Muscle of arm (tissue), 12 donors: Measurements from ENCODE around the gene PRM3. TPM values are rescaled to one million over a fixed set of nuclear protein-coding genes. Genes with fewer than 3 reads are reported as not detected.

Experiments used
- DNase-seq: peaks from one replicate; pipeline ENCODE4 v3.0.0-alpha.2; 2013
- polyA plus RNA-seq, 12 donors: library from polyadenylated mRNA; unstranded; fragments of 120-200 nt; gene quantifications; one replicate each; pipeline ENCODE4 v1.2.1, GENCODE V29; 2013; ENCODE audit not compliant: insufficient read length in 12 of 12

The PRM3 gene
- polyA plus RNA-seq, 12 donors: not detected

DNA sequence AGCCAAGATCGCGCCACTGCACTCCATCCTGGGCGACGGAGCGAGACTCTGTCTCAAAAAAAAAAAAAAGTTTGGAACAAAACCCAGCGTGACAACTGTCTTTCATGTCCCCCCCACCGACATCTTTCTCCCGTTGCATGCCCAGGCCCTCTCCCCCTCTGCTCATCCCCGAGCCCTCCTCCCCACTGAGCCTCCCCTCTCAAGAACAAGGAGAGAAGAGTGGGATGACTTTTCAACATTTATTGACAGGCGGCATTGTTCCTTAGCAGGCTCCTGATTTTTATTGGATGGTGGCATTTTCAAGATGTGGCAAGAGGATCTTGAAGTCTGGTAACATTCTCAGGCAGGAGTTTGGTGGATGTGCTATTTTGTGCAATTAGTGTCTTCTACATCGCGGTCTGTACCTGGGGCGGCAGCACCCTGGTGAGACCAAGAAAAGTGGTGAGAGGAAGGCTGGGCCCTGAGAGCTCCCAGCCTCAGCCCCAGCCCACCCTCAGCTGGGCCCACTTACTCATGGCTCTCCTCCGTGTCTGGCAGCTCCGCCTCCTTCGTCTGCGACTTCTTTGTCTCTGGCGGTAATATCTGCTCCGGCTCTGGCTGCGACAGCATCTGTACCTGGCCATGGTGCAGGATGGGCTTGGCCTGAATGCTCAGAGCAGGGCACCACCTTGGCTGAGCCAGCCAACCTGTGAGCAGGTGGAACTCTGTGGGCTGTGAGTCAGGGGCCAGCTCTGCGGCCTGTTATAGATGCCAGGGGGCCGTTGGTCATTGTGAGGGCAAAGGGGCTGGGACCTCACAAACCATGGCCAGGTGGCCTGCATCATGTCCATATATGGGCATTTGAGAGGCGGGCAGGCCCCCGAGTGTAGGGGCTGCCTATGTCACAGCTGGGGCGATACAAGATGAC is 7.4 kb upstream of the PRM3 start, which contains the start of gene PRM1:
Gene PRM1, minus strand, starts transcription at position 715 of the 907 bp plus-strand sequence. Its CDS starts 92 bp downstream, at position 623.
- DNase-seq: no peak

DNA sequence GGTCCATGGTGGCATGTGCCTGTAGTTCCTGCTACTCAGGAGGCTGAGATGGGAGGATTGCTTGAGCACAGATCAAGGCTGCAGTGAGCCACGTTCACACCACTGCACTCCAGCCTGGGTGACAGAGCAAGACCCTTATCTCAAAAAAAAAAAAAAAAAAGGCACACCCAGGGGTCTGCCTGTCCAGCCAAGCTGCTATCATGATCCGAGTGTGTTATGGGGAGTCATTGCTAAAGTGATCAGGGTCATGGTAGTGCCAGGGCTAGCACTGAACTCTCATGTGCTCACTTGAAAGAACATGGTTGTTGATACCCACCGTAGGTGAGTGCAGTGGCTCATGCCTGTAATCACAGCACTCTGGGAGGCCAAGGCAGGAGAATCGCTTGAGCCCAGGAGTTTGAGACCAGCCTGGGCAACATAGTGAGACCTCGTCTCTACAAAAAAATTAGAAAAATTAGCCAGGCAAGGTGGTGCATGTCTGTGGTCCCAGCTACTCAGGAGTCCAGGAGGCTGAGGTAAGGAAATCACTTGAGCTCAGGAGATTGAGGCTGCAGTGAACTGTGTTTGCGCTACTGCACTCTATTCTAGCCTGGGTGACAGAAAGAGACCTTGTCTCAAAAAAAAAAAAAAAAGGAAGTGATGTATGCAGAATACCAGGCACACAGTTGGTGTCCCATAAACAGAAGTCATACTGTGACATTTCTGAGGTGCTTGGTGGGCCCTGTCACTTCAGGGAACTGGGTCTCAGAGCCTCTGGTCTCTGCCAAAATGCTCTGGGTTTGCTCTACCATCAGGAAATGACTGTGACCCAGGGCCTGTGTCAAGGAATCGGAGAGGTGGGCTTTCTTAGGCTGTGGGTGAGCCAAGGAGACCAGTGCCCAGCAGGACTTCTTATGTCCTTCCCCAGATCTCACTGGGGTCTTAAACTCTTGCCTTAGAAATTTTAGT is 5.5 kb upstream of the PRM3 start:
- no peak for DNase-seq

DNA sequence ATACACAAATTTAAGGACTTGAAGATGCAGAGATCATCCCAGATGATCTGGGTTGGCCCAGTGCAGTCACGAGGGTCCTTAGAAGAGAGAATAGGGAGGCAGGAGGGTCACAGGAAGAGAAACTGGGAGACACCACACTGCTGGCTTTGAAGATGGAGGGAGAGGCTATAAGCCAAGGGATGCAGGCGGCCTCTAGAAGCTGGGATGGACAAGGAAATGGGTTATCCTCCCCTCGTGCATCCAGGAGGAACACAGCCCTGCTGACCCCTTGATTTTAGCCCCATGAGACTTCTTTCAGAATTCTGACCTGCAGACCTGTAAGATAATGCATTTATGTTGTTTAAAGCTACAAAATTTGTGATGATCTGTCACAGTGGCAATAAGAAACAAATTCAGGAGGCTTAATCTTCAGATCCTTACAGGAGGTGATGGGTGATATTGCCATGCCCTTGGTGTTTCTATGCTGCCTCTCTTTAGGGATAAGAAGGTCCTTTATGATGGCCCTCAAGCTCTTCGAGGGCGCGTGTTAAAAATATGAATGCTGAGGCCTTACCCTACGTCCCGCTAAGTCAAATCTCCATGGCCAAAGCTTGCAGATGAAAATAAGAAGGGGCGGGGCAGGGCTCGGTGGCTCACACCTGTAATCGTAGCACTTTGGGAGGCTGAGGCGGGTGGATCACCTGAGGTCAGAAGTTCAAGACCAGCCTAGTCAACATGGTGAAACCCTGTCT is 4.3 kb upstream of the PRM3 start:
- DNase-seq: no peak

DNA sequence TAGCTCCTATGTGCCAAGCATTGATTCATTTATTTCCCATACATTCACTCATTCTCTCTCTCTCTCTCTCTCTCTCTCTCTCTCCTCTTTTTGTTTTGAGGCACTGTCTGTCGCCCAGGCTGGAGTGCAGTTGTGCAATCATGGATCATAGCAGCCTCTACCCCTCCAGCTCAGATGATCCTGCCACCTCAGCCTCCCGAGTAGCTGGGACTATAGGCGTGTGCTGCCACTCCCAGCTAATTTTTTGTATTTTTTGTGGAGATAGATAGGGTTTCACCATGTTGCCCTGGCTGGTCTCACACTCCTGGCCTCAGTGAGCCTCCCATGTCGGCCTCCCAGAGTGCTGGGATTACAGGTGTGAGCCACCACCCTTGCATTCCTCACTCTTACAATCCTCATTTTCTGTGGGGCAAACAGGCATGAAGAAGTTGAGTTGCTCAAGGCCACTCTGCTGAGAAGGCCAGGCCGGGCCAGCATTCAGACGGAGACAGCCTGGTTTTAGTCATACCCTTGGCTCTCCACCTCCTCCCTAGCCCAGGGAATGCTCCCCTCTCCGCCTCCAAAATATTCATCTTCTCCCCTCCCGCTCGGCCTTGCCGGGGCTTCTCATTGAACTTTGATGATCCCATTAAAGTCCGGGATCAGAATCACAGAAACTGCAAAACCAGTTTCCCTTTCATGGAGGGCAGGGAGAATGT is 3.6 kb upstream of the PRM3 start:
- DNase-seq: no peak

DNA sequence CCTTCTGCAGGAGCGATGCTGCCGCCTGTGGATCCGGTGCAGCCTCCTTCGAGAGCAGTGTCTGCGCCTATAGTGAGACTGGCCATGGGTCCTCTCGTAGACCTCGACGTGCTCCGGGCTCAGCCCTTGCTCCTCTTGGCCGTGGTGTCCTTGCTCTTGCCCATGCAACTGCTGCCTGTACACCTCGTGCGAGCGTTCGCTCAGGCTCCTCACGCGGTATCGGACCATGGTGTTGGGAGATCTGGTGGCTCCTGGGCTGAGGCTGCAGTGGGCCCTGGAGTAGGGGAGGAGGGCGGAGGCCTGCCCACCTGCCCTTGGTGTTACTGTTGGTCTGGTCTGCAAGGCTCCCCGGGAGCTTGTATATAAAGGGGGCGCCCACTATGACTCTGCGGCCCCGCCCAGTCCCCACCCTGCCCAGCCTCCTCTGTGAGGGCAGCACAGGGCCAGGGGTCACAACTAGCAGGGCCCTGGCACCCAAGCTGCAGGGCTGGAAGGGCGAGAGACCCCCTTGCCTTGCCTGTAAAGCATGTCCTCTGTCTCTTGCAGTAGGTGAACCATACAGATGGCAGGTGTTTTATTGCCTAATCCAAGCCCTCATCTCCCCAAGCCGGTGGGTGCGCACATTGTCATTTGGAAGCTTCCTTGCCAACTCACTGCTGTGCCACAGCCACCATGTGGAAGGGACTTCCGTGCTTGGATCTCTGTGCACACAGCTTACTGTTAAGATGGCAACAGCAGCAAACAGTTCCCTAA is 2.9 kb upstream of the PRM3 start, which contains the start of gene PRM2:
Gene PRM2, minus strand, starts transcription at position 338 of the 753 bp plus-strand sequence. Its CDS starts 110 bp downstream, at position 228.
- DNase-seq: no peak

DNA sequence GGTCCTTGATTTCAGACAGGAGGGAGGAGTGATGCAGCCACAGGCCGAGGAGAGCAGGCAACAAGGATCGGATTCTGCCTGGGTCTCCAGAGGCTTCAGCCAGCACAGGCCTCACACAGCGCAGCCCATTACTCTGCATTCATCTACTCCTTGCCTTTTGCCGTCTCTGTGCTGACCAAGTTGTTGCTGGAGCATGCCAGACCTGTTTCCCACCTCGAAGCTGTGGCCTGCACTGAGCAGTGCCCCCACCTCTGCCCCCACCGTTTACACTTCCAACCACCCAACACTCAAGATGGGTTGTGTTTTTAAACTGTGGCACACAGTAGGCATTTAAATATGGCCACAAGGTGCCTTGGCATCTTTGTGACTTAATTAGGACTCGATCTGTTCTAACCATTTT is 1.5 kb upstream of the PRM3 start:
- DNase-seq: no peak

DNA sequence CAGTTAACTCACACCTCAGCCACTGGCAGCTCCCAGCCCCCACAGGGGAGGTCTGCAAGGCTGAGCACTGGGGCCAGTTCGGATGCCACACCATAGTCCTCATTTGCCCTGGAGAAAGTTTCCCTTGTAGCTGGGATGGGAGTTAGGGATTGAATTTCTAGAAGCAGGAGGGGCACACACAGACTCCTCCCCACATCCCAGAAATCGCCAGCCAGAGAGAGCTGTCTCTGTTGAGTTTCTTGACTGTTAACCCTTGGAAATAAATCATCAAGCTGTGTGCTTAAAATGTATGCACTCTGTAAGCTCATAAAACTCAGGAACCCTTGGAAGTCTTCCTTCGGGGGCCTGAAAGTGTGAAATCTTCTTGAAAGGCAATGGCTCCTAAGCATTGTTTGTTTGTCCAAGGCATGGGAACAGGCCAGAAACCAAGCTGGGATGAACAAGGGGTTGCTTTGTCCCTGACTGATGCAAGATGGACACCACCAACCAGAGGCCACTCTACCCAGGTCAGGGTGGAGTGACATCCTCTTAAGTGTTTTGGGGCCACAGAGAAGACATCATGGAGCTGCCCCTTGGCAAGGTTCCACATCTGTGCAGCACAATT is 394 bp upstream of the PRM3 start:
- no peak for DNase-seq

DNA sequence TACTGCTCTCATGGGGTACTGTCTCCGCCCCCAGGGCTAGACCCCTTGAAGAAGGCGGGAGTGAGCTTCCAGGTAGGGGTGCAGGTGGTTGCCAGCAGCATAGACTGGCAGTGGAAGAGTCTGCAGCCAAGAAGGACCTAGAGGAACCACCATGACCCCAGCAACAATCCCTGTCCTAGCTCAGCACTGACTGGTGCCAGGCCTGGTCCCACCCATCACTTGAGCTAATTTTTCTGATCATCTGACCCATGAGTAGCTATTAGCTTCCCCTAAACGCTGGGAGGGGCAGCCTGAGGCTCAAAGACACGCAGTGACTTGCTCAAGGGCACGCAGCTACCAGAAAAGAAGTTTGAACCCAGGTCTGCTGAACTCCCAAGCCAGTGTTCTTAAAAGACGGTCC is 945 bp downstream of the PRM3 start:
- DNase-seq: no peak

DNA sequence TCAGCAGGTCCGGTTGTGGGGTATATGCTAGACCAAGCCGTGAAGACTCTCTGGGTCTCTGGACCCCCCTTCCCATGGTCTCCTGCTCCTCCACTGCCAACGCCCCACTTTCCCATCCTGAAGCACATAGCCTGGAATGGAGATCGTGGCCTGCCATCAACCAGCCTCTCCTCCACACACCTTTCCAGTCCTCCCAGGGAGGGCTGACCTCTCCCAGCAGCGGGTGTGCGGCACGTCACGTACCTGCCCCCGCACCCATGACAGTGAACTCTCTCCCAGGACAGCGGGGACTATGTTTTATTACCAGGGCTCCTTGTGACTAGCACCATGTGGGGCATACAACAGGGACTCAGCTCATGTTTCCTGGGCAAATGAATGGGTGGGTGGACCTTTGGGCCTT is 1.8 kb downstream of the PRM3 start:
- DNase-seq: no peak

DNA sequence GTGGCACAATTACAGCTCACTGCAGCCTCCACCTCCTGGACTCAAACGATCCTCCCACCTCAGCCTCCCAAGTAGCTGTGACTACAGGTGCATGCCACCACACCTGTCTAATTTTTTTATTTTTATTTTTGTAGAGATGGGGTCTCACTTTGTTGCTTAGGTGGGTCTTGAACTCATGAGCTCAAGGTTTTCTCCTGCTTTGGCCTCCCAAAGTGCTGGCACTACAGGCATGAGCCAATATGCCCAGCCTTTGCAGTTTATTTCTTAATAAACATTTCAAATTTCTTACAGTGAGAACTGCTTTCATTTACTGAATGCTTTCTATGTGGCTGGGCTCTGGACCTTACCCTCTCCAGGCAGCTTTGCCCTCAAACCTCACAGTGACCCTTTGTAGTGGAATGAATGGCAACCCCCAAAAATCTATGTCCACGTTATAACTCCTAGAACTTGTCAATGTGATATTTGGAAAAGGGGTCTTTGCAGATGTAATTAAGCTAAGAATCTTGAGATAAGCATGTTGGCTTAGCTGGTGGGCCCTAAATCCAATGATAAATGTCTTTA is 2.7 kb downstream of the PRM3 start:
- DNase-seq: no peak

DNA sequence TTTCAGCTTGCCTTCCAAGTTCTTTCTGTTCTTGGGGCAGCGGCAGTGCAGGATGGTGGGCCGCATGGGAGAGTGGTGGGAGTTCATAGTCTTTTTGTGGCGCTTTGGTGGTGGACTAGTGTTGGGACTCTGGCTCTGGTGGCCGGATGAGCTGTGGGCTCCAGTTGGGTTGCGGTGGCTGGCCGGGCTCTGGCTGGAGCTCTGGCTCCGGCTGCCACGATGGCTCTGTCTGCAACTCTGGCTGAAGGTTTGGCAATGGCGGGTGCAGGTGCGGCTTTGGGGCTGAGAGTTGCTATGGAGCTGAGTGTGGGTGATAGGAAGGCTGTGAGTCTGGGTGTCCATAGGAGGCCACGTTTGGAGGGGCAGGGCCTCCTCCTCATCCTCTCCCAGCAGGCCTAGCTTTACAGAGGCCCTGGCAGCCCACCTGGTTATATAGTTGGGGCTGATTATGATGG is 4.5 kb downstream of the PRM3 start, which contains the start of gene TNP2:
Gene TNP2, minus strand, starts transcription at position 405 of the 455 bp plus-strand sequence. Its CDS starts 63 bp downstream, at position 342.
- DNase-seq: no peak

DNA sequence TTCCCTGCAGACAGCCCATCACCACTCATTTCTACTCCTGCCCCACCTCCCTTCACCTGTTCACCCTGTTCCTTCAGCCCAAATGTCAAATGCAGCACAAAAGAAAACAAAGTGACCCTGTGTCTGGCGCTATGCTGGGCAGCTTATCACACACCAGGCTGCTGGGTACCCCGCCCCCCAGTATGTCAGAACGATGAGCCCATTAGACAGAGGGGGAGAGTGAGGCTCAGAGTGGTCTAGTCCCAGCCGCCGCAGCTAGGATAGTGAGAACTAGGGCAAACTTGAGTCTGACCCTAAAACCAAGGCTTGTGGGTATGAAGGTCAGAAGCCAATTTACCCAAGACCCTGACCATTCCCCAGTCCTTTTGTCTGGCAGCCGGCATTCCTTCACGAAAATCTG is 8.3 kb downstream of the PRM3 start:
- no peak for DNase-seq

DNA sequence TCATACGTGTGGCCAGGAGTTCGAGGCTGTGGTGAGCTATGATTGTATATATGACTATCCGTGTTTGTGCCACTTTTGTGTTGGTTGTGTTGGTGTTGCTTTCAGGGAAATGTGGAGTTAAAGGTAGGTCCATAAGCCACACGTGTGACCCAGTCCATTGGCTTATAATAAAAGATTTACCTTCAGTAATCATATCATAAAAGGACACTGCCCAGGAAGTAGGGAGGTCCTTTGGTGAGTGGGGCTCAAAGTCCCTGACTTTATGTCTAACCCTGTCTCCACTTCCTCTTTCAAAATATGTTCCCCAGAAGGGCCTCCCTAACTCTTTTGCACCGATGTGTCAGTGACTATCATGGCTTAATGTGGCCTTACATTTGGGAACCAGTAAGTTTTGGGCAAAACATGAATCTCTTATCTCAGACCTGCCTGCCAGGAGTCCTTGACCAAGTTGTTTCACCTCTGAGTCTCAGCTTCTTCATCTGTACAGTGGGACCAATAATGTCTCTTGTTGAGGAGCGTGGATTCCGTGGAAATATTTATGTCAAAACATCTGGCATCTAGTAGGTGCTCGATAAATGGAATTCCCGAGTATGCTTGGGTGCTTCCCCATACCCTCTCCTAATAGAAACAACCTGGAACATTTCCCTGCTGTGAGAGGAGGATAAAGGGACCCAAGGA is 9.1 kb downstream of the PRM3 start:
- DNase-seq: no peak

DNA sequence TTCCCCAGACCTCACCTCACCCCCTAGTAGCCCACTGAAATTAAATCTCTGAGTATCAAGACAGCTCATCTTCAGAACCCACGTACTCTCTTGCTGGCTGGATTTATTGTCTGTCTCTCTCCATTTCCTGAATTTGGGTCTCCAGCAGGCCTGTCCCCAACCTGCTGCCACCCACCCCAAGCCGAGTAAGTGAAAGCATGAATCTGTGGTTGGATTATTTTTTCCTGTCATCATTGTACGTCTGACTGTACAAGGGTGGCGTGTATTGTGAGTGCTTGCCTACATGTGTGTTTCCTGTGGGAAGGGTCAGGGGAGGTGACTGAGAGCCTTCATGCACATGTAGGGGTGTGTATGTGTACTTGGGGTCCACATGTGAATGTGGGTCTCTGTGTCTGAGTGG is 9.7 kb downstream of the PRM3 start:
- DNase-seq: no peak

DNA sequence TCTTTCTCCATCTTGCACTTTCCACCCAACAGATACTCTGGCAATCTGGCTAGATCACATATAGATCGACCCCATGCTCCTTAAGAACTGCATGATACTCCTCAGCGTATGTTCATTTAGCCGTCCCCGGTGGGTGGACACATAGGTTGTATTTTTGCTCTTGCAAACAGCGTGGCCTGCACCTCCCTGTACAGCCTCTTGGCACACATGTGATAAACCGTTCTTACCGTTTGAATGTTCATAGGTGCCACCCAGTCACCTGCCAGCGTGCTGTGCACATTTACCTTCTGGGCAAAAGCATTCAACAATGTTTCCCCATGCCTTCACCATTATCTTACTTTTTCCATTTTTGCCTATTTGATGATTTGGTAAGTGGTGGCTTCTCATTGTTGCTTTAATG is 10.5 kb downstream of the PRM3 start:
- DNase-seq: no peak

DNA sequence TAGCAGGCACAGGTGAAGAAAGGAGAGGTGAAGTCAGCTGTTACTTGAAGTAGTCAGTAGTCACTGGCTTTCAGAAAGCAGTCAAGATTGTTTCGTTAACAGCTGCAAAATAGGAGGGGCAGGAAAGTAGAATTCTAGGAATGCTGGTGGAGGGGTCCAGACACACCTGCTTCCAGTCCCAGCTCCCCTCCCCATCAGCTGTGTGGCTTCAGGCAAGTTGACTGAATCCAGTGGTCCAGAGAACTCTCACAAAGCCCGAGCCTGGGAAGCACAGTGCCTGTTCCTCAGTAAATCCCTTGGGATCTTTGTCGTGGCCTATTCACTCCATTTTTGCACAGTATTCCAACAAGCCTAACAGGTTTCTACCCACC is 12.8 kb downstream of the PRM3 start:
- no peak for DNase-seq

DNA sequence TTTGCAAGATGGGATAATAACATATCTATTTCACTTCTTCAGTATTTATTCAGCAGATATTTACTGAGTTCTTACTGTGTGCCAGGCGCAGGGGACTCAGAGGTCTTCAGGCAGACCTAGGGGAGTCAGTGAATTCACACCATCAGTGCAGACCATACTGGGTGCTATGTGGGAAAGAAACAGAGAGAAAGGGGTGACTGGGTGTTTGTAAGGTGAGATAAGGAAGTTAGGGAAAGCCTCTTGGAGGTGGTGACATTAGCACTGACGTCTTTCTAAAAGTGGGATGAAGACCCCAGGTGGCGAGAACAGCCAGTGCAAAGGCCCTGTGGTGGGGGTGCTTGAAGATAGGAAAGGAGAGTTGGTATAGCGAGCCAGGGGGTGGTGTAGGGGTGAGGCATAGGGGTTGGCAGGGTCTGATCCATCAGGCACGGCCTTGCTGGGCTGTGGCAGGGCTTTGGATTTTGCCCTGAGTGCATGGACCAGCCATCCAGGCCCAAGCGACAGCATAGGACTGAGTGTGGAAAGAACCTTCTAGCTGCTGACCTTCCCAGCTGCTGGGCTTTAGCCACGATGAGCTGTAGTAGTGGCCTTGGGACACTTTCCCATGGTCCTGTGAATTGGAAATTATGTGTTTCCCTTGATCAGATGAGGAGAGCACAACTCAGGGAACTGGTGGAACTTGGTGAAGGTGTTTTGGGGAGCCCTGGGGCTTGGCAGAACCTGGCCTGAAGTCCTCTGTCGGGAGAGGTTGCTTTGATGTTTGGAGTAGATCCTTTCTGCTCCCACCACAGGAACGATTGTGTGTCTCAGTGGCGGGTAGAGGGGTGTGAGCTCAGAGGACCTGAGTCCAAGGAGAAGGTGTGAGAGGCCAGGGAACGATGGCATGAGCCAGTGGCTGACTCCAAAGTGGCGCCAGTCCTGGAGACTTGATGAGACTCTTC is 13.5 kb downstream of the PRM3 start:
- no peak for DNase-seq
